GM21360 (cell line): ENCODE data around the gene DCAKD.

Experiments
- ATAC-seq: cut with Tn5 transposase; IDR thresholded peaks from one replicate; pipeline ENCODE4 v1.9.1; 2021; ENCODE audit warnings: mild to moderate bottlenecking, moderate library complexity; ENCODE audit not compliant: unreplicated experiment

DCAKD gene

DNA sequence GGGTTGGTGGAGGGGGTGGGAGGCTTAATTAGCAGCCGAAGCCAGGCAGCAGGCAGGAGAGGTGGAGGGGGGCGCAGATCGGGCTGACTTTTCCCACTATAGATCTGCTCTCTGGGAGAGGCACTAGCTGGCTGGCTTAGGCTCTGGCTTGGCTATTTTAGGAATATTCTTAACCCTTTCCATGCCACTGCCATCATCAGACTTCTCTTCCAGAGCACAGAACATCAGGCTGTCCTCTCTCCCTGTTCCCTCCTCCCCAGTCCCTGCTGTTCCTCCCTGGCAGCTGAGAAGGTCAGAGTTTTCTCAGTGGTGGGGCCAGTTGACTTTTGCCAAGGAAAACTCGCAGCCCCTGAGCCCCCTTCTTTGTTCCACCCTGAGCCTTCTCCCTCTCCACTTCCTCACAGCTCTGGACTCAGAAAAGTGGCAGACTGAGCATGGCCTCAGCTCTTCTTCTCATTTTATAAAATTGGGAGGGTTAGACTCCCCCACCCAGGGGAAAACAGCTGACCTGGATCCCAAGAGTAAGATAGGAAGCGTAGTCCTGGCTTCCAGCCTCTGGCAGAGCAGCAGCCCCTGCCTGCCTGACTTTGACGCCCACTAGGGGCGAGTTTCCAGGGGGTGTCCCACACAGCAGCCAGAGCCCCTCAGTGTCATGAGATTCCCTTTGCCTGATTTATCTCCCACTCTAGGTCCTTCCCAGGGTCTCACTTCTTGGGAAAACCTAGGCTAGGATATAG lies 73.5 kb downstream of the DCAKD start:
- no peak for ATAC-seq

DNA sequence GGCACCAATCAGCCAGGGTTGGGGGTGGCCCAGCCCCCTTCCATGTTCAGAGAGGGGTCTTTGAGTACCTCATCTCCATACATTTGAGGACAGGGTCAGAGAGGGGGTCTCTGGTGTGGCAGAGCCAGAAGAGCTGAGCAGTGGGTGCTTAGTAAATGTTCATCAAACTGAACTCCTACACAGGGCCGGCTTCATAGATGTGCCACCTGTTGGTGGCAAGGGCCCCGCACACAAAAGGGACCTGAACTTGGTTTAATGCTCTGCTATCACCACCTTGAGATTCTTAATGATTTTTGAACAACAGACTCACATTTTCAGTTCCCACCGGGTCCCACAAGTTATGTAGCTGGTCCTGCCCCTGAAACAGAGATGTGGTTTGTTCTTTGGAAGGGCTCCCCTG lies 74.4 kb downstream of the DCAKD start:
- ATAC-seq, result no peak

DNA sequence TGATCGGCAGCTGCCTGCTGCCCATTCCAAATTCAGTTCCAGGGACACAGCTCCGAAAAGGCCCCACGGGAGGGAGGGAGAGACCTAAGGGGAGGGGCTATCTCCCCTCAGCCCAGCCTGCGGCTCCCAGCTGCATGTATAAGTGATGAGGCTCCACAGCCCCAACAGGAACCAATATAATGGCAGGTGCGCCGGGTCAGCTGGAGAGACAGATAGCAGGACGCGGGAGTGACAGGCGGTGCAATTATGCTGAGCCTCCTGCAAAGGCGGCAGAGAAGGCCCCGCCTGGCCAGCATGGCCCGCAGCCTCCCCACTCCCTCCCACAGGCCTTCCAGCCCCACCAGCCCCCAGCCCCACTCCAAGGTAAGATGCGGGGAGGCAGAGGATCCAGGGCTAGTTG lies 75.2 kb downstream of the DCAKD start:
- ATAC-seq, result no peak
